Gastrocnemius medialis (tissue), 4 donors: ENCODE data around the gene ALOX12B. TPM values are rescaled to one million over a fixed set of nuclear protein-coding genes. Genes with fewer than 3 reads are reported as not detected.

Experiments used
- ATAC-seq, 2 donors: fragments of 150-250 bp; one replicate each; pipeline ENCODE4 v1.9.1; 2016
- DNase-seq, 2 donors: peaks; one replicate each; pipeline ENCODE4 v3.0.0-alpha.2; 2019
- H3K27ac ChIP-seq, 4 donors: fragments of 200-600 bp; sonication (generic); 1 replicate in 1 of 4; 2 replicates in 3 of 4; pipeline ENCODE4 v1.5.1; 2016 to 2018; ENCODE audit warnings: mild to moderate bottlenecking in 2 of 4, moderate library complexity in 1 of 4
- H3K27me3 ChIP-seq, 3 donors: fragments of 200-600 bp; sonication (generic) in 2 of 3; 1 replicate in 1 of 3; 2 replicates in 2 of 3; pipeline versions ENCODE4 v1.5.1 to v1.6.0; 2016 to 2019; ENCODE audit warnings: mild to moderate bottlenecking in 1 of 3, moderate library complexity in 1 of 3
- H3K36me3 ChIP-seq, 2 donors: fragments of 200-600 bp; sonication (generic) in 1 of 2; one replicate each; pipeline ENCODE4 v1.5.1; 2017 to 2018
- H3K4me1 ChIP-seq, 2 donors: fragments of 200-600 bp; sonication (generic) in 1 of 2; one replicate each; pipeline ENCODE4 v1.5.1; 2016 to 2017; ENCODE audit warnings: mild to moderate bottlenecking in 2 of 2
- H3K4me3 ChIP-seq, 4 donors: fragments of 200-600 bp; sonication (generic) in 3 of 4; 1 replicate in 1 of 4; 2 replicates in 3 of 4; pipeline ENCODE4 v1.5.1; 2016 to 2019; ENCODE audit warnings: mild to moderate bottlenecking in 2 of 4
- H3K9me3 ChIP-seq, 3 donors: fragments of 200-600 bp; sonication (generic) in 2 of 3; 1 replicate in 1 of 3; 2 replicates in 2 of 3; pipeline ENCODE4 v1.5.1; 2016 to 2019
- POLR2A ChIP-seq, 2 donors: fragments of 450-650 bp; IDR thresholded peaks; one replicate each; pipeline ENCODE4 v1.6.1; 2017; ENCODE audit warnings: antibody characterized with exemption in 2 of 2, mild to moderate bottlenecking in 2 of 2, moderate library complexity in 2 of 2
- in situ Hi-C, 4 donors: fragments of 200-750 bp; cut with MboI; loops; one replicate each; pipeline versions ENCODE4 v1.15.0 to v1.8.0; 2017; ENCODE audit warnings: low sequenced_read_pairs in 4 of 4
- intact Hi-C: fragments of 100-400 bp; cut with DNase I; formaldehyde crosslinking; loops from one replicate; pipeline ENCODE4 v1.15.1; 2023; ENCODE audit warnings: low total_unique reads
- total RNA-seq, 4 donors: library from RNA; depleted of rRNA; stranded (reverse); fragments of >200 nt; gene quantifications; one replicate each; pipeline versions ENCODE4 v1.1.0 to v1.2.3, GENCODE V29; 2016
- TF ChIP-seq, protein P1 (sequence below), 5 experiments: fragments of 450-650 bp in 3 of 5; fragments of 200-600 bp in 2 of 5; sonication (generic) in 2 of 5; IDR thresholded peaks in 4 of 5; conservative IDR thresholded peaks in 1 of 5; 1 replicate in 4 of 5; 2 replicates in 1 of 5; pipeline ENCODE4 v1.5.1; 2016 to 2019; ENCODE audit warnings: antibody characterized with exemption in 5 of 5, mild to moderate bottlenecking in 3 of 5, moderate library complexity in 3 of 5

ALOX12B gene
- total RNA-seq, 4 donors from 2014 or later, result not detected

DNA sequence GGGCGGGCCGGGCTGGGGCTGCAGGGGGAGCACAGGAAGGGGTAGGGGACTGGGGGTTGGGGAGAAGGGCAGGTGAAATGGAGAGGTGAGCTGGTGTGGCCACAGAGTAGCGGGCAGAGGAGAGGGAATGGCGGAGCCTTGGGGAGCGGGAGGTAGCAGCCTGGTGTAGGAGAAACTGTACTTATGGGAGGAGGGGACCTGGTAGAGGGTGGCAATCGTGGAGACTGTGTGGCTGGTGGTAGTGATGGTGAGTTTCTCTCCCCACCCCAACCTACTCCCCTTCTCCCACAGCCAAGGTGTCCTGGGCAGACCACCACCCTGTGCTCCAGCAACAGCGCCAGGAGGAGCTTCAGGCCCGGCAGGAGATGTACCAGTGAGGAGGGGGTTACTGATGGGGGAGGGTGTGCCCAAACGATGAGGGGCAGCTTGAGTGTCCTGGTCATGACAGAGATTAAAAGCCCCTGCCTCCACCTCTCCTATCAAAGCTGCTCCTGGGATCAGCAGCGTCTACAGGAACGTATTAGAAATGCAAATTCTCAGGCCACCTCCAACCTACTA, 47.8 kb downstream of the ALOX12B start:
- peak overlapping the region in 1 of 4 donors; percentile 10 for H3K27ac ChIP-seq
- peaks cover 3 to 9% of the 10 kb centered on the region in 2 donors for H3K4me1 ChIP-seq
- no peak for ATAC-seq
- no peak for DNase-seq
- peaks cover 15 to 26% (median 15%) of the 10 kb centered on the region in 3 donors for H3K27me3 ChIP-seq
- TF ChIP-seq POLR2A (IDR thresholded peaks at IDR 0.05), result no peak
- TF ChIP-seq, protein P1, sequence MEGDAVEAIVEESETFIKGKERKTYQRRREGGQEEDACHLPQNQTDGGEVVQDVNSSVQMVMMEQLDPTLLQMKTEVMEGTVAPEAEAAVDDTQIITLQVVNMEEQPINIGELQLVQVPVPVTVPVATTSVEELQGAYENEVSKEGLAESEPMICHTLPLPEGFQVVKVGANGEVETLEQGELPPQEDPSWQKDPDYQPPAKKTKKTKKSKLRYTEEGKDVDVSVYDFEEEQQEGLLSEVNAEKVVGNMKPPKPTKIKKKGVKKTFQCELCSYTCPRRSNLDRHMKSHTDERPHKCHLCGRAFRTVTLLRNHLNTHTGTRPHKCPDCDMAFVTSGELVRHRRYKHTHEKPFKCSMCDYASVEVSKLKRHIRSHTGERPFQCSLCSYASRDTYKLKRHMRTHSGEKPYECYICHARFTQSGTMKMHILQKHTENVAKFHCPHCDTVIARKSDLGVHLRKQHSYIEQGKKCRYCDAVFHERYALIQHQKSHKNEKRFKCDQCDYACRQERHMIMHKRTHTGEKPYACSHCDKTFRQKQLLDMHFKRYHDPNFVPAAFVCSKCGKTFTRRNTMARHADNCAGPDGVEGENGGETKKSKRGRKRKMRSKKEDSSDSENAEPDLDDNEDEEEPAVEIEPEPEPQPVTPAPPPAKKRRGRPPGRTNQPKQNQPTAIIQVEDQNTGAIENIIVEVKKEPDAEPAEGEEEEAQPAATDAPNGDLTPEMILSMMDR (IDR thresholded peaks at IDR 0.05 in 4 of 5, conservative IDR thresholded peaks at IDR 0.05 in 1 of 5), result no peak
- intact Hi-C loops, result loop anchor here (5.0 kb wide), 1 partner anchor 177 kb away; no protein-coding TSS in a partner anchor
- peak overlapping the region in 1 of 4 donors; percentile 34 for H3K4me3 ChIP-seq
- H3K36me3 ChIP-seq, result no peaks in the 10 kb centered on the region
- no peaks in the 10 kb centered on the region for H3K9me3 ChIP-seq
- in situ Hi-C loops, result no loop called here

DNA sequence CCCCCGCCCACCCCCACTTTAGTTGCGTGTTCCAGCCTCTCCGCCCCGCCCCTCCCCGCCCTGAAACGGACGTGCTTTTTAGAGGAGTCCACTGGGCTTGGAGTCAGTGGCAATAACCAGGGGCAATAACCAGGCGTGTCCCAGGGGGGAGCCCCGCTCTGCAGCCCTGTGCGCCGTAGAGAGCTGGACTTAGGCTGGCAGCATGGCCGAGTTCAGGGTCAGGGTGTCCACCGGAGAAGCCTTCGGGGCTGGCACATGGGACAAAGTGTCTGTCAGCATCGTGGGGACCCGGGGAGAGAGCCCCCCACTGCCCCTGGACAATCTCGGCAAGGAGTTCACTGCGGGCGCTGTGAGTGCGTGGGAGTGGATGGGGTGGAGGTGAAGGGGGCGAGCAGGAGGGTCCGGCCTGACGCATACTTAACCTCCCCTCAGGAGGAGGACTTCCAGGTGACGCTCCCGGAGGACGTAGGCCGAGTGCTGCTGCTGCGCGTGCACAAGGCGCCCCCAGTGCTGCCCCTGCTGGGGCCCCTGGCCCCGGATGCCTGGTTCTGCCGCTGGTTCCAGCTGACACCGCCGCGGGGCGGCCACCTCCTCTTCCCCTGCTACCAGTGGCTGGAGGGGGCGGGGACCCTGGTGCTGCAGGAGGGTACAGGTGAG, 48.4 kb downstream of the ALOX12B start, which contains the start of gene ALOX15B:
Gene ALOX15B, plus strand, starts transcription at position 106 of the 657 bp plus-strand sequence. Its CDS starts 97 bp downstream, at position 203.
- ATAC-seq (no peak), DNase-seq (no peak)
- Histone ChIP-seq H3K9me3 (no peaks in the 10 kb centered on the region), H3K4me3 (peak within 1 kb of the TSS in 1 of 4 donors; percentile 34), H3K27ac (peak within 1 kb of the TSS in 1 of 4 donors; percentile 10), H3K27me3 (peaks cover 15 to 26% (median 15%) of the 10 kb centered on the region in 3 donors), H3K4me1 (peaks cover 3 to 9% of the 10 kb centered on the region in 2 donors), H3K36me3 (no peaks in the 10 kb centered on the region)
- no peak for TF ChIP-seq POLR2A (IDR thresholded peaks at IDR 0.05)
- TF ChIP-seq, protein P1 (IDR thresholded peaks at IDR 0.05 in 4 of 5, conservative IDR thresholded peaks at IDR 0.05 in 1 of 5), result no peak
- intact Hi-C loops (no loop called here), in situ Hi-C loops (no loop called here)

DNA sequence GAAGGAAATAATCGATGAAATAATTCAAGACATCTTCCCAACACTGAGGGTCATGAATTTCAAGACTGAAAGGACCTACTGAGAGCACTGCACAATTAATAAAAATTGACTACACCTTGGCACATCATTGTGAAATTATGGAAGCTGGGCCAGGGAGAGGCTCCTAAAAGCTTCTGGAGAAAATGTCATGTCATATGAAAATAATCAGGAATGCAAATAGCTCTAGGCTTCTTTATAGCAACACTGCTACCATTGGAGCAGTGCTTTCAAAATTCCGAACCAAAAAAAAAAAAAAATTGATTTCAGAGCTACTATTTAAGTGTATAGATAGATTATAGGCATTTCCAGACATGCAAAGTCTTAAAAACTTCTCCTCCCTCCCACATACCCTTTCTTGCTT, 55.1 kb downstream of the ALOX12B start:
- Histone ChIP-seq H3K9me3 (no peaks in the 10 kb centered on the region), H3K4me1 (no peaks in the 10 kb centered on the region), H3K27me3 (peaks cover 6 to 25% (median 11%) of the 10 kb centered on the region in 3 donors), H3K36me3 (no peaks in the 10 kb centered on the region), H3K4me3 (no peak overlapping the region), H3K27ac (no peak overlapping the region)
- DNase-seq (no peak), ATAC-seq (no peak)
- TF ChIP-seq, protein P1 (IDR thresholded peaks at IDR 0.05 in 4 of 5, conservative IDR thresholded peaks at IDR 0.05 in 1 of 5), result no peak
- TF ChIP-seq POLR2A (IDR thresholded peaks at IDR 0.05), result no peak
- intact Hi-C loops (no loop called here), in situ Hi-C loops (no loop called here)

DNA sequence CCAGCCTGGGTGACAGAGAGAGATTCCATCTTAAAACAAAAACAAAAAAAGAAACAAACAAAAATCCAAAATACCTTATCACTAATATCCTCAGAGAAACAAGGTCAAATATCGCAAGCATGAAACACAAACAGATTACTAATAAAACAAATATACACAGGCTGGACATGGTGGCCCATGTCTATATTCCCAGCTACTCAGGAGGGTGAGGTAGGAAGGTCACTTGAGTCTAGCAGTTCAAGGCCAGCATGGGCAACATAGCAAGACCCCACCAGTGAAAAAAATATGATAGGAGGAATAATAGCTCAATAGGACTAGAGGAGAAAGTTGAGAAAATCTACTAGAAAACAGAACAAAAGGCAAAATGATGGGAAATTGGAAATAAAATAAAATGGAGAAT, 55.6 kb downstream of the ALOX12B start:
- in situ Hi-C loops (no loop called here), intact Hi-C loops (no loop called here)
- no peak for ATAC-seq
- H3K27ac ChIP-seq, result no peak overlapping the region
- no peaks in the 10 kb centered on the region for H3K36me3 ChIP-seq
- no peak overlapping the region for H3K4me3 ChIP-seq
- TF ChIP-seq, protein P1 (IDR thresholded peaks at IDR 0.05 in 4 of 5, conservative IDR thresholded peaks at IDR 0.05 in 1 of 5), result no peak
- no peak for TF ChIP-seq POLR2A (IDR thresholded peaks at IDR 0.05)
- H3K4me1 ChIP-seq, result no peaks in the 10 kb centered on the region
- H3K9me3 ChIP-seq, result no peaks in the 10 kb centered on the region
- DNase-seq, result no peak
- peaks cover 6 to 24% (median 11%) of the 10 kb centered on the region in 3 donors for H3K27me3 ChIP-seq
